ENCODE data around the gene PROSER3. TPM values are rescaled to one million over a fixed set of nuclear protein-coding genes. Genes with fewer than 3 reads are reported as not detected.

PROSER3 gene
- polyA plus RNA-seq, 1 donor (not counting 4 experiments of a cell fraction or from before 2014, with no cell fraction given), result 5.5 TPM

DNA sequence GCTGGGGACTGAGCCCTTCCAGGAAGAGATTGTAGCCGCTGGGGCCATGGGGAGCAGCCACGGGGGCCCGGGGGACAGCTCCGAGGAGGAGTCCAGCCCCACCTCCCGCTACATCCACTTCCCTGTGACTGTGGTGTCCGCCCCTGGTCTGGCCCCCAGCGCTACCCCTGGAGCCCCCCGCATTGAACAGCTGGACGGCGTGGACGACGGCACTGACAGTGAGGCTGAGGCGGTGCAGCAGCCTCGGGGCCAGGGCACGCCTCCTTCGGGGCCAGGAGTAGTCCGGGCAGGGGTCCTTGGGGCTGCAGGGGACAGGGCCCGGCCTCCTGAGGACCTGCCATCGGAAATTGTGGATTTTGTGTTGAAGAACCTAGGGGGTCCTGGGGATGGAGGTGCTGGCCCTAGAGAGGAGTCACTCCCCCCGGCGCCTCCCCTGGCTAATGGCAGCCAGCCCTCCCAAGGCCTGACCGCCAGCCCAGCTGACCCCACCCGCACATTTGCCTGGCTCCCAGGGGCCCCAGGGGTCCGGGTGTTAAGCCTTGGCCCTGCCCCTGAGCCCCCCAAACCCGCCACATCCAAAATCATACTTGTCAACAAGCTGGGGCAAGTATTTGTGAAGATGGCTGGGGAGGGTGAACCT lies 25.3 kb upstream of the PROSER3 start:
- Histone ChIP-seq H3K27me3 (ENCODE audit: control insufficient read depth, extremely low read depth, insufficient read depth, low read length) (no peaks in the 10 kb centered on the region), H3K79me2 (ENCODE audit: control insufficient read depth, insufficient read depth, low read length) (peaks cover 2% of the 10 kb centered on the region), H4K20me1 (ENCODE audit: control insufficient read depth, extremely low read depth, insufficient read depth, low read length) (peaks cover 6% of the 10 kb centered on the region), H3K36me3 (ENCODE audit: control insufficient read depth in 2 of 2, extremely low read depth in 1 of 2, insufficient read depth in 2 of 2, low read length in 2 of 2) (peaks cover 67 to 73% of the 10 kb centered on the region in 2 experiments), H2AFZ (ENCODE audit: control insufficient read depth, low read length) (no peak overlapping the region), H3K4me2 (ENCODE audit: control insufficient read depth, extremely low read depth, insufficient read depth, low read depth, low read length) (no peak overlapping the region), H3K27ac (ENCODE audit: control insufficient read depth, insufficient read depth, low read length) (no peak overlapping the region), H3K9me1 (ENCODE audit: control insufficient read depth, extremely low read depth, insufficient read depth, low read length) (no peaks in the 10 kb centered on the region), H3K4me3 (ENCODE audit: control insufficient read depth in 2 of 3, extremely low read depth in 1 of 3, insufficient read depth in 2 of 3, low read depth in 1 of 3, low read length in 3 of 3) (no peak overlapping the region), H3K9me3 (ENCODE audit: control insufficient read depth, low read depth, low read length) (no peaks in the 10 kb centered on the region), H3K4me1 (ENCODE audit: control insufficient read depth, extremely low read depth, insufficient read depth, low read length) (no peaks in the 10 kb centered on the region), H3K9ac (ENCODE audit: control insufficient read depth, extremely low read depth, insufficient read depth, low read length) (no peak overlapping the region)
- FAIRE-seq (no peak), DNase-seq (ENCODE audit: low read depth, low spot score) (no peak)
- TF ChIP-seq, protein P1, sequence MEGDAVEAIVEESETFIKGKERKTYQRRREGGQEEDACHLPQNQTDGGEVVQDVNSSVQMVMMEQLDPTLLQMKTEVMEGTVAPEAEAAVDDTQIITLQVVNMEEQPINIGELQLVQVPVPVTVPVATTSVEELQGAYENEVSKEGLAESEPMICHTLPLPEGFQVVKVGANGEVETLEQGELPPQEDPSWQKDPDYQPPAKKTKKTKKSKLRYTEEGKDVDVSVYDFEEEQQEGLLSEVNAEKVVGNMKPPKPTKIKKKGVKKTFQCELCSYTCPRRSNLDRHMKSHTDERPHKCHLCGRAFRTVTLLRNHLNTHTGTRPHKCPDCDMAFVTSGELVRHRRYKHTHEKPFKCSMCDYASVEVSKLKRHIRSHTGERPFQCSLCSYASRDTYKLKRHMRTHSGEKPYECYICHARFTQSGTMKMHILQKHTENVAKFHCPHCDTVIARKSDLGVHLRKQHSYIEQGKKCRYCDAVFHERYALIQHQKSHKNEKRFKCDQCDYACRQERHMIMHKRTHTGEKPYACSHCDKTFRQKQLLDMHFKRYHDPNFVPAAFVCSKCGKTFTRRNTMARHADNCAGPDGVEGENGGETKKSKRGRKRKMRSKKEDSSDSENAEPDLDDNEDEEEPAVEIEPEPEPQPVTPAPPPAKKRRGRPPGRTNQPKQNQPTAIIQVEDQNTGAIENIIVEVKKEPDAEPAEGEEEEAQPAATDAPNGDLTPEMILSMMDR (optimal IDR thresholded peaks at IDR 0.05 in 1 of 3, IDR thresholded peaks at IDR 0.05 in 1 of 3, conservative IDR thresholded peaks at IDR 0.05 in 1 of 3; ENCODE audit: extremely low read depth in 1 of 3, insufficient read depth in 2 of 3, low read length in 3 of 3), result no peak
- TF ChIP-seq EZH2 (IDR thresholded peaks at IDR 0.05; ENCODE audit: low read length), result no peak
- dilution Hi-C loops (cut with MboI; ENCODE audit: extremely low pct_ligation_motif_present, low sequenced_read_pairs), result no loop called here

DNA sequence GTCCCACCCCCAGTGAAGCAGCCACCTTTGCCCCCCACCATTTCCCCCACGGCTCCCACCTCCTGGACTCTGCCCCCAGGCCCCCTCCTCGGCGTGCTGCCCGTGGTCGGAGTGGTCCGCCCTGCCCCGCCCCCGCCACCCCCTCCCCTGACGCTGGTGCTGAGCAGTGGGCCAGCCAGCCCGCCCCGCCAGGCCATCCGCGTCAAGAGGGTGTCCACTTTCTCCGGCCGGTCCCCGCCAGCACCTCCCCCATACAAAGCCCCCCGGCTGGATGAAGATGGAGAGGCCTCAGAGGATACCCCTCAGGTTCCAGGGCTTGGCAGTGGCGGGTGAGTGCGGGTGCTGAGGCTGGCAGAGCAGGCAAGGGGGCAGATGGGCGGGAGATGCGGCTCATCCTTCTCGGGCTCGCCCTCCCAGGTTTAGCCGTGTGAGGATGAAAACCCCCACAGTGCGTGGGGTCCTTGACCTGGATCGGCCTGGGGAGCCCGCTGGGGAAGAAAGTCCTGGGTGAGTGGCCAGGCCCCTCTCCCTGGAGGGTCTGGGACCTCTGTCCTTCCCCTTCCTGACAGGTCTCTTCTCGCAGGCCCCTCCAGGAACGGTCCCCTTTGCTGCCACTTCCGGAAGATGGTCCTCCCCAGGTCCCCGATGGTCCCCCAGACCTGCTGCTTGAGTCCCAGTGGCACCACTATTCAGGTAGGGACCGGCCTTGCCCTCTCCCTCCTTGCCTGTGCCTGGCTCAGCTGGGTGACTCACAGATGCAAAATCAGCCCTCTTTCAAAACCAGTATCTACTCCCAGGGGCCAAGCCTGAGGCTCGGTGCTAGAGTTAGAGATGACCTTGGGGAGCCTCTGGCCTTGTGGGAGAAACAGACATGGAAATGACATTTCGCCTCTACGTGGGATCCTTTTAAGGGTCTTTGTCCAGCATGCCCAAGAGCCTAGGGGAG lies 24.5 kb upstream of the PROSER3 start:
- Histone ChIP-seq H3K4me2 (ENCODE audit: control insufficient read depth, extremely low read depth, insufficient read depth, low read depth, low read length) (no peak overlapping the region), H3K79me2 (ENCODE audit: control insufficient read depth, insufficient read depth, low read length) (peaks cover 2% of the 10 kb centered on the region), H3K27ac (ENCODE audit: control insufficient read depth, insufficient read depth, low read length) (no peak overlapping the region), H3K9me1 (ENCODE audit: control insufficient read depth, extremely low read depth, insufficient read depth, low read length) (no peaks in the 10 kb centered on the region), H3K27me3 (ENCODE audit: control insufficient read depth, extremely low read depth, insufficient read depth, low read length) (no peaks in the 10 kb centered on the region), H3K9me3 (ENCODE audit: control insufficient read depth, low read depth, low read length) (no peaks in the 10 kb centered on the region), H3K4me1 (ENCODE audit: control insufficient read depth, extremely low read depth, insufficient read depth, low read length) (no peaks in the 10 kb centered on the region), H4K20me1 (ENCODE audit: control insufficient read depth, extremely low read depth, insufficient read depth, low read length) (peaks cover 6% of the 10 kb centered on the region), H3K9ac (ENCODE audit: control insufficient read depth, extremely low read depth, insufficient read depth, low read length) (no peak overlapping the region), H3K36me3 (ENCODE audit: control insufficient read depth in 2 of 2, extremely low read depth in 1 of 2, insufficient read depth in 2 of 2, low read length in 2 of 2) (peaks cover 66 to 75% of the 10 kb centered on the region in 2 experiments), H3K4me3 (ENCODE audit: control insufficient read depth in 2 of 3, extremely low read depth in 1 of 3, insufficient read depth in 2 of 3, low read depth in 1 of 3, low read length in 3 of 3) (no peak overlapping the region), H2AFZ (ENCODE audit: control insufficient read depth, low read length) (no peak overlapping the region)
- dilution Hi-C loops (cut with MboI; ENCODE audit: extremely low pct_ligation_motif_present, low sequenced_read_pairs), result no loop called here
- DNase-seq (ENCODE audit: low read depth, low spot score), result no peak
- FAIRE-seq, result no peak
- TF ChIP-seq, protein P1 (optimal IDR thresholded peaks at IDR 0.05 in 1 of 3, IDR thresholded peaks at IDR 0.05 in 1 of 3, conservative IDR thresholded peaks at IDR 0.05 in 1 of 3; ENCODE audit: extremely low read depth in 1 of 3, insufficient read depth in 2 of 3, low read length in 3 of 3), result no peak
- no peak for TF ChIP-seq EZH2 (IDR thresholded peaks at IDR 0.05; ENCODE audit: low read length)

Data from keratinocyte (primary cell).